Muscle layer of colon (tissue), 2 donors: ENCODE data around the gene ITGAE.

ENCODE experiments used
- H3K27ac ChIP-seq: one replicate; pipeline ENCODE4 v1.7.0; 2013; ENCODE audit warnings: low read depth, mild to moderate bottlenecking, low read length, moderate library complexity
- H3K27me3 ChIP-seq, 2 donors: one replicate each; pipeline ENCODE4 v1.7.0; 2013; ENCODE audit warnings: low read length in 2 of 2, mild to moderate bottlenecking in 2 of 2; ENCODE audit not compliant: insufficient read depth in 2 of 2, control insufficient read depth in 1 of 2
- H3K36me3 ChIP-seq: one replicate; pipeline ENCODE4 v1.7.0; 2013; ENCODE audit warnings: mild to moderate bottlenecking, low read length; ENCODE audit not compliant: insufficient read depth
- H3K4me1 ChIP-seq: one replicate; pipeline ENCODE4 v1.7.0; 2013; ENCODE audit warnings: mild to moderate bottlenecking, low read length; ENCODE audit not compliant: insufficient read depth
- H3K4me3 ChIP-seq, 2 donors: one replicate each; pipeline ENCODE4 v1.7.0; 2013; ENCODE audit warnings: low read length in 2 of 2, low read depth in 1 of 2, mild to moderate bottlenecking in 1 of 2, moderate library complexity in 1 of 2
- H3K9ac ChIP-seq: one replicate; pipeline ENCODE4 v1.7.0; 2013; ENCODE audit warnings: low read length
- H3K9me3 ChIP-seq: one replicate; pipeline ENCODE4 v1.7.0; 2013; ENCODE audit warnings: mild to moderate bottlenecking, low read length
- donor health status: abdominal sarcoma.
- donor health status: Adenocarcinoma of cecum.

The ITGAE gene

GRCh38 chr17:3683054-3683511 lies 117.9 kb downstream of the ITGAE start:
- H3K4me3 ChIP-seq = no peak overlapping the region

GRCh38 chr17:3682033-3682432 lies 119.0 kb downstream of the ITGAE start:
- peaks cover 0 to 31% of the 10 kb centered on the region in 2 donors for H3K27me3 ChIP-seq
- no peak overlapping the region for H3K4me3 ChIP-seq
- H3K27ac ChIP-seq = no peak overlapping the region

More at GRCh38 chr17:3683054-3683511, 117.9 kb downstream of the ITGAE start:
- Histone ChIP-seq H3K27ac (no peak overlapping the region), H3K9me3 (no peaks in the 10 kb centered on the region), H3K27me3 (peaks cover 0 to 31% of the 10 kb centered on the region in 2 donors), H3K36me3 (no peaks in the 10 kb centered on the region), H3K9ac (no peak overlapping the region), H3K4me1 (no peaks in the 10 kb centered on the region)

GRCh38 chr17:3681565-3681964 lies 119.4 kb downstream of the ITGAE start:
- no peak overlapping the region for H3K9ac ChIP-seq

More at GRCh38 chr17:3682033-3682432, 119.0 kb downstream of the ITGAE start:
- H3K4me1 ChIP-seq = no peaks in the 10 kb centered on the region
- no peaks in the 10 kb centered on the region for H3K36me3 ChIP-seq
- H3K9me3 ChIP-seq = no peaks in the 10 kb centered on the region
- H3K9ac ChIP-seq = no peak overlapping the region

DNA sequence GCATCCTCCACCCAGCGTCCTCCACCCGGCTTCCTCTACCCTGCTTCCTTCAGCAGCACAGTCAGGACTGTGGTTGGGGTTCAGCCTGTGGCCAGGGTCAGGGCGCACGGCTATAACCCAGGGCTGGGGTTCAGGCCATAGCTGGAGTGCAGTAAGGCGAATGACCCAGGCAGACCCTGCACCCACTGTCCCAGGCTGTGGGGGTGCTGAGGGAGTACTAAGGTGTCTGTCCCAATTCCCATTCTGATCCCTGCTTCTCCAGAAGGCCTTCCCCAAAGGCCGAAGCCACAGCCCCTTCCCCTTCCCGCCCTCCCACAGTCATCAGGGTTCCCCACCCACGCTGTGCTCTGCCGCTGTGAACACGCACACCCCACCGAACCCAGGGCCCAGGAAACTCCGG lies 119.9 kb downstream of the ITGAE start:
- Histone ChIP-seq H3K4me1 (no peaks in the 10 kb centered on the region), H3K27ac (no peak overlapping the region), H3K36me3 (no peaks in the 10 kb centered on the region), H3K9me3 (no peaks in the 10 kb centered on the region), H3K4me3 (no peak overlapping the region), H3K9ac (no peak overlapping the region), H3K27me3 (peaks cover 0 to 31% of the 10 kb centered on the region in 2 donors)

More at GRCh38 chr17:3681565-3681964, 119.4 kb downstream of the ITGAE start:
- no peaks in the 10 kb centered on the region for H3K4me1 ChIP-seq
- no peaks in the 10 kb centered on the region for H3K36me3 ChIP-seq
- peaks cover 0 to 31% of the 10 kb centered on the region in 2 donors for H3K27me3 ChIP-seq
- no peak overlapping the region for H3K4me3 ChIP-seq
- H3K27ac ChIP-seq = no peak overlapping the region
- no peaks in the 10 kb centered on the region for H3K9me3 ChIP-seq

- Histone ChIP-seq H3K4me1 (no peaks in the 10 kb centered on the region), H3K9me3 (no peaks in the 10 kb centered on the region), H3K27me3 (peaks cover 0 to 26% of the 10 kb centered on the region in 2 donors), H3K4me3 (no peak overlapping the region), H3K27ac (no peak overlapping the region), H3K36me3 (no peaks in the 10 kb centered on the region), H3K9ac (no peak overlapping the region)
Observed at GRCh38 chr17:3679531-3680126, 121.4 kb downstream of the ITGAE start.

GRCh38 chr17:3678821-3679530 lies 122.0 kb downstream of the ITGAE start:
- Histone ChIP-seq H3K9ac (no peak overlapping the region), H3K4me1 (no peaks in the 10 kb centered on the region), H3K36me3 (no peaks in the 10 kb centered on the region), H3K27me3 (peaks cover 0 to 24% of the 10 kb centered on the region in 2 donors), H3K9me3 (no peaks in the 10 kb centered on the region), H3K4me3 (no peak overlapping the region), H3K27ac (no peak overlapping the region)

- H3K9me3 ChIP-seq = no peaks in the 10 kb centered on the region
- H3K27me3 ChIP-seq = peaks cover 0 to 17% of the 10 kb centered on the region in 2 donors
- H3K36me3 ChIP-seq = no peaks in the 10 kb centered on the region
- H3K9ac ChIP-seq = no peak overlapping the region
- H3K4me1 ChIP-seq = no peaks in the 10 kb centered on the region
- no peak overlapping the region for H3K4me3 ChIP-seq
- H3K27ac ChIP-seq = no peak overlapping the region
Observed at GRCh38 chr17:3678095-3678820, 122.7 kb downstream of the ITGAE start.

DNA sequence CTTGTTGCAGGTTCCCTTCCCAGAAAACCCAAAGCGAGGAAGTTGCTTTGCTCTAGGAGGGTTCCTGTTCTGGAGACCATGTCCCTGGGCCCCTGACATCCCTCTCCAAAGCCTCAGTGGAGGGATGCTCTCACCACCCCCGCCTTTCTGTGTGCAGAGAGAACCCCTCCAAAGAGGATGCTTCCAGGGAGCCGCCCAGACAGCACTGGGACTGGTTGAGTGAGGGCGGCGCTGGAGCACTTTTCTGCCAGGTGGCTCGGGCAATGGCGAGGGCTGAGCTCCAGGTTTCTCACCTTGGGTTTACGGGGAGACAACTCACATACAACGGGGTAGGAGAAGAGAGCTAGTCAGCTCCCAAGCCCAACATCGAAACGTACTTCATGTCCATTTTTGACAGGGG lies 125.1 kb downstream of the ITGAE start:
- H3K27me3 ChIP-seq = peaks cover 0 to 3% of the 10 kb centered on the region in 2 donors
- peaks cover 5% of the 10 kb centered on the region for H3K36me3 ChIP-seq
- no peaks in the 10 kb centered on the region for H3K4me1 ChIP-seq
- H3K27ac ChIP-seq = no peak overlapping the region
- H3K9ac ChIP-seq = no peak overlapping the region
- no peaks in the 10 kb centered on the region for H3K9me3 ChIP-seq
- no peak overlapping the region for H3K4me3 ChIP-seq

GRCh38 chr17:3672571-3672970 lies 128.4 kb downstream of the ITGAE start:
- H3K27ac ChIP-seq = no peak overlapping the region
- H3K4me3 ChIP-seq = no peak overlapping the region
- H3K9ac ChIP-seq = no peak overlapping the region
- peaks cover 5% of the 10 kb centered on the region for H3K36me3 ChIP-seq
- H3K27me3 ChIP-seq = no peaks in the 10 kb centered on the region
- H3K9me3 ChIP-seq = no peaks in the 10 kb centered on the region
- H3K4me1 ChIP-seq = peaks cover 12% of the 10 kb centered on the region

DNA sequence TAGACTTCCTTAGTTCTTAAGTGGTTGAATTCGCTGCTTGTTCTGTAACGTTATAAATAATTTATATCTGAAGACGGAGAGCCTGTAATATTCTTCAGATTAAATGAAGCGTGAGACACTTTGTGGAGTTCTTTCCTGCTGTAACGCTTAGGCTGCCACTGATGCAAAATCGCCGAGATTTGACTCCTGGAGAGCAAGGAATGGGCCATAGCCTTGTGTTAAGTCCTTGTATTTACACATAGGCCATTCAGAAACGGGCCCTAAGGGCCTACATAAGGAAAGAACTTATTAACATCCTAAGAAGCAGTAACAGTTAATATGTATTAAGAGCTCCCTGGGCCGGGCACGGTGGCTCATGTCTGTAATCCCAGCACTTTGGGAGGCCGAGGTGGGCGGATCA lies 131.4 kb downstream of the ITGAE start:
- Histone ChIP-seq H3K27me3 (no peaks in the 10 kb centered on the region), H3K4me3 (peak overlapping the region; percentile 70 to 76), H3K9me3 (no peaks in the 10 kb centered on the region), H3K4me1 (peaks cover 27% of the 10 kb centered on the region), H3K36me3 (peaks cover 9% of the 10 kb centered on the region), H3K27ac (peak overlapping the region; percentile 94), H3K9ac (peak overlapping the region; percentile 51)

- Histone ChIP-seq H3K4me3 (peak overlapping the region; percentile 70 to 76), H3K9me3 (no peaks in the 10 kb centered on the region), H3K36me3 (peaks cover 14% of the 10 kb centered on the region), H3K27ac (peak overlapping the region; percentile 94), H3K4me1 (peaks cover 27% of the 10 kb centered on the region), H3K9ac (peak overlapping the region; percentile 51), H3K27me3 (no peaks in the 10 kb centered on the region)
Observed at GRCh38 chr17:3669085-3669347, 132.0 kb downstream of the ITGAE start.
